ENCODE measurements around the gene CREBRF.
A peak's percentile ranks its signal among the peaks of the same experiment; 100 is the strongest.
"Not testable (repeated sequence)": the region's sequence is repeated elsewhere in the genome, so short reads cannot be mapped to it uniquely, and the experiment has no call there.

Gene CREBRF

DNA sequence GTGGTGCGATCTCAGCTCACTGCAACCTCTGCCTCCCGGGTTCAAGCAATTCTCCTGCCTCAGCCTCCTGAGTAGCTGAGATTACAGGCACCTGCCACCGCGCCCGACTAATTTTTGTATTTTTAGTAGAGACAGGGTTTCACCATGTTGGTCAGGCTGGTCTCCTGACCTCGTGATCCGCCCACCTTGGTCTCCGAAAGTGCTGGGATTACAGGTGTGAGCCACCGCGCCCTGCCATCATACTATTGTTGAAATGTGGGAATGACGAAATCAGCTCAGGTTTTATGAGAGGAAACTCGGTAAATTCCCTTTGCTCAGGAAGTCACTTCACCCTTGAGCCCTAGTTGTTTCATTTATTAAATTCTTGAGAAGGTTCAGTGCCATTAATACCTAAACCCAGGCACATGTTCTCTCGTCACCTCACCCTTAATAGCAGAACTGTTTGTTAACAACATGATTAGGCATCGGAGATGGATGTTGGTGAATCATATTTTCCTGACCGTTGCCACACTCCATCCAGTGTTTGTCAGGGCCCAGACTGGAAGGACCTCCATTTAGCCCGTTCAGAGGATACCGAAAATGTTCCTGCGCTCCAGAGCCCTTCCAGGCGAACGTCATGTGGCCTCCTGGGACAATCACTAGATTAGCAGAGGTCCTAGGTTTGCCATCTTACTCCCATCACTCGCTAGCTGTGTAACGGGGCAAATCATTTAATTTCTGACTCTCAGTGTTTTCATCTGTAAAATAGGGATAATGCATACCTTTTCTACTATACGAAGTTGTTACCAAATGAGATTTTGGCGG is 20.0 kb upstream of the CREBRF start:
- no peak for DNase-seq

DNA sequence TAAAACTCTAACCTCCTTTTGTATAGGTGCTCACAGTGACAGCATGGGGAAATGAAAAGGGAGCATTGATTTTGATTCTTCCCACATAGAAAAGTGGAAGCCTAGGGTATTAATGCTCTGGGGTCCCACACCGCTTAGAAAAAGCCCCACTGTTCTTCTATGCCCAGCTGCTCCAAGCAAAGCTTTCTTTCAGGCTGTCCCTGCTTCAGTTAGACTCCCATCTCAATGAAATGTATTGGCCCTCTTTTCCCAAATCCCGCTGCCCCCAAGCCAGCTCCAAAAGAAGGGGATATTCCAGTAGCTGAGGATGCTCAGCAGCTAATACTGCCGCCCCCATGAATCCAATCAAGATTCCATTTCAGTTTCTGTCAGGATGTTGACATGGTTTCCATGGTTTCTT is 17.0 kb upstream of the CREBRF start:
- no peak for DNase-seq

DNA sequence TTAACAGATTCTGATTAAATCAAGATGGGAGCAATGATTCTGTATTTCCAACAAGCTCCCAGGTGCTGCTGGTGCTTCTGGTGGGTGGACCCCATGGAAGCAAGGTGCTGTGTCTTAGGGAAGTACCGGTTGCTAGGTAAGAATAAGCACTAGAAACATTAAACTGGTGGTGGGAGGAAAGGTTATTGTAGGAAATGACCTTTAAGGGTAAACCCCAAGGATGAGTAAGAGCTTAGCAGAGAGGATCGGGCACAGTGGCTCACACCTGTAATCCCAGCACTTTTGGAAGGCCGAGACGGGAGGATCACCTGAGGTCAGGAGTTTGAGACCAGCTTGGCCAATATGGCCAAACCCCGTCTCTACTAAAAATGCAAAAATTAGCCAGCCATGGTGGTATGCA is 16.2 kb upstream of the CREBRF start:
- no peak for DNase-seq

DNA sequence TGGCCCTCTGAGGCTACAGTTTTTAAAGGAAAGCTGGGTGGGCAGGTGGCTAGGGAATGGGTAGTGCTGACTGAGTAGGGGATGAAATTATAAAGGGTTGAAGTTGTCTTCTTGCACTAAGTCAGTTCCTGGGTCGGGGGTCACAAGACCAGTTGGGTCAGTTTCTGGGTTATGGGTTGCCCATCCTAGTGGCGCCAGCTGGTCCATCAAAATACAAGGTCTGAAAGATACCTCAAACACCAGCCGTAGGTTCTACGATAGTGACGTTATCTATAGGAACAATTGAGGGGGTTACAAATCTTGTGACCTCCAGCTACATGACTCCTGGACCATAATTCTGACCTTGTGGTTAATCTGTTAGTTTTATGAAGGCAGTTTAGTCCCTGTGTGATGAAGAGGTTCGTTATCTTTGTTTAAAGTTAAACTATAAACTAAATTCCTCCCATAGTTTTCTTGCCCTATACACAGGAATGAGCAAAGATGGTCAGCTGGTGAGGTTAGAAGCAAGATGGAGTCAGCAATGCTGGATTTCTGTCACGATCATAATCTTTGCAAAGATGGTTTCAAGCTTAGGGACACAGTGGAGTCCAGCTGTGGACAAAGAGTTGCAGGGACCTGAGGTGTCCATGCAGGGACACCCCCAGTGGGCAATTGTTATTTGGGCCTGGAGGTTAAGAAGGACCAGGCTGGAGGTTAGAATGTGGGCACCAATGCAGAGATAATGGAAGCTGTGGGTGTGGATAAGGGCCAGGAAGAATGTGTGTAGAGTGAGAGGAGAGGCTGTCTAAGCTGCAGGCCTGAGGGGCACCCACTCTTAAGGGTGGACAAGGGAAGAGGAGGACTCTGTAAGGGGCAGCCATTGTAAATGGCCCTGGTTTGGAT is 14.0 kb upstream of the CREBRF start:
- no peak for DNase-seq

DNA sequence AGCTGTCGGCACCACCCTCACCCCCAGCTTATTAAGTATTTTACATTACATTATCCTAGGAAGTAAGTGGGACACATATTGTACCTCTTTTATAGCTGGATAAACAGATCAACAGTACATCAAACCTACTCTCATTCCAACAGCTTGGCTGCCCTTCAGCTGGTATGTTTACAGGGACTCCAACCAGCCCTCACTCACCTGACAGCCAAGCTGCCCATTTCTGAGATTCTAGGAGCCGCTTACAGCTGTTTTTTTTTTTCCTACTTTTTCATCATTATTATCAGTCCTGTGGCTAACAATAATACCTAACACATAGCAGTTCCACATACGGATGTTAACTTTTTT is 13.4 kb upstream of the CREBRF start:
- no peak for DNase-seq

DNA sequence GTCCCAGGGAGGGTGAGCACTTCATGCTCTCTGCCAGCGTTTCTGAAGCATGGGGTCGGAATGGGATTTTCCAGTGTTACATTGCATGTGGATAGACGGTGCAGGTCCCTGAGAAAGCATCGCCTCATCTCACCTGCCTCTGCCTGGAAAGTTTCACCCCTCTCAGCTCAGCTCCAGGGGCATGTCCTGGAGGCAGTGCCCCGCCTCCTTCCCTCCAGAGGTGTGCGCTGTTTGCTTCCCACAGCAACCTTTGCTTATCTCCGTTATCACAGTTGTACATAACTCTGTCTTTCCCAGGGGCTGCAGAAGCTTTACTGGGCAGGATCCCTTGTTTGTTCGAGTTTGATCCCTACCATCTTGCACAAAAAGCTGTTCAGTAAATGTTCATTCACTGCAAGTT is 10.7 kb upstream of the CREBRF start:
- no peak for DNase-seq

DNA sequence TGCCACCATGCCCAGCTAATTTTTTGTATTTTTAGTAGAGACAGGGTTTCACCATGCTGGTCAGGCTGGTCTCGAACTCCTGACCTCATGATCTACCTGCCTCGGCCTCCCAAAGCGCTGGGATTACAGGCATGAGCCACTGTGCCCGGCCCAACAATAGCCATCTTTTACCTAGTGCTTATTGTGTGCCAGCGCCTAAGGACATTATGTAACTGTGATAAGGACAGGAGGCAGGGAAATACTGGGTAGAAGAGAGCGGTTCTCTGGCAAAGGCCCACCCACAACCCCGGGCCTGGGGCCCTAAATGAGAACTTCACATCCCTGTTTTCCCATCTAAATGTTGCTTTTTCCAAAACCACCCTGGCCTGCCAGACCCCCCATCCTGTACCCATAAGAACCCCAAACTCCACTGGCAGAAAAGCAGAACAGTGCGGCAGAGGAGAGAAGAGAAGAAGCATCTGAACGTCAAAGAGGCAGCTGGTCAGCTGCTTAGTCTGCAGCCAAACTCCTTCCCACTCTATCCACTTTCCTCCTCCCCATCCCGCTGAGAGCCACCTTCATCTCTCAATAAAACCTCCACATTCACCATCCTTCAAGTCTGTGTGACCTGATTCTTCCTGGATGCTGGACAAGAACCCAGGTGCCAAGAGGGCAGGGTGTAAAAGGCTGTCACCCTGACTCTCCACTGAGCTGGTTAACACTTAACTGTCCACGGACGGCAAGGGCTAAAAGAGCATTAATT is 8.9 kb upstream of the CREBRF start:
- DNase-seq: not testable (repeated sequence)

DNA sequence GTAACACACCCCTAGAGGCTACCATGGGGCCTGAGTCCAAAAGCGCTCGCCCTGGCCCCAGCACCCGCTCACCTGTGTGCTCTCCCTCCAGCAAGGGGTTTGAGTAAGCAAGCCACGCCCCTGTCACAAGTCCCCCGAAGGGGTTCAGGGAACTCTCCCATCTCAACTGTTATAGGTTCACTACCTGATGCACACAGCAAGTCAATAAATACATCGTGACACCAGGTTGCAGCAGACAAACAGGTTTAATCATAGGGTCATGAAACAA is 8.4 kb upstream of the CREBRF start:
- DNase-seq: no peak

DNA sequence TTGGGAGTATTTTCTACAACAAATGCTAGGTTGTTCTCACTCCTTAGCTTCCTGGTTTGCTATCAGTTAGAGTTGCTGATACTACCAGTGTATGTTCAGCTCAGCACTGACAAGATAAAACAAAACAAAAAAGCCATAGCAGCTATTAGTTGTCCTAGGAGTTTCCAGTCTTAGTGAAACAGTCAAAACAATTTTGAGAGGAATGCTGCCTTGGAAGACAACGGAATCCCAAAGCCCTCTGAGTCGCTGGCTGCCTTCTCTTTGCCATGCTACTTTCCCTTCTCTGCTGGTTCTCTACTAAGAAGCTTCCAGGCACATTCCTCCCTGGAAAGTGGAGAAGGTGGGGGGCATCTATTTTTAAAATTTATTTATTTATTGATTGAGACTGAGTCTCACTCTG is 5.4 kb upstream of the CREBRF start:
- DNase-seq: no peak

DNA sequence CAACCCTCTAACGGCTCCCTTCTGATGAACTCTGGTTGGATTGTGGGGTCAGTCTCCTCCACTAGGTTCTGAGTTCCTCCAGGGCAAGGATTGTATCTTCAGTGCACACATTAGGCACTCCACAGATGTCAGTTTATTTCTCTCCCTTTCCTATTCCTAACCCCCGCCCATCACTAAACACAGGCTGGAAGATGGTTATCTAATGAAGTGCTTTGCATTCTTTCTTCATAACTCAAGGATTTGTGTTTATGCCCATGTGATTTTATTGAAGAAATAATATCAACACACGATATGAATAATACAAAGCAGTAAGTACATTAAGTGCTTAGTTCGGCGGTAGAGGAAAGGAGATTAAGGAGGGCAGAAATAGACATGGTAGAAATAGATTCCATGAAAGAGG is 4.4 kb upstream of the CREBRF start:
- DNase-seq: peak; percentile 42

DNA sequence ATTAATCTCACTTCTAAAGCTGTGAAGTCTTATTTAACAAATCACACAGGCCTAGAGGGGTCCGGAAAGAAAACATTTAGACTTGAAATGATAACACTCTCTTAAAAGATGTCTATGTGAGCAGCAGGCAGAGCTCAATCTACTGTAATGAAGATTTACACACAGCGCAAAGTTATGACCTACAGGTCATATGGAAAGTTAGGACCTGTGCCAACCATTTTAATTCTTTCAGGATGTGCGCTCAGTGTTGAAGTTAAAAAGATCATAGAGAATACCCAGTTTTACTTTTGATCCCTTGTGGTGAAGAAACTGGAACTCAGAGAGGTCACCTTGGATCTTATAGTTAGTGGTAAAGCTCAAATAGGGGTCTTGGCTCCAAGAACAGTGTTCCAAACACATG is 3.1 kb upstream of the CREBRF start:
- no peak for DNase-seq

DNA sequence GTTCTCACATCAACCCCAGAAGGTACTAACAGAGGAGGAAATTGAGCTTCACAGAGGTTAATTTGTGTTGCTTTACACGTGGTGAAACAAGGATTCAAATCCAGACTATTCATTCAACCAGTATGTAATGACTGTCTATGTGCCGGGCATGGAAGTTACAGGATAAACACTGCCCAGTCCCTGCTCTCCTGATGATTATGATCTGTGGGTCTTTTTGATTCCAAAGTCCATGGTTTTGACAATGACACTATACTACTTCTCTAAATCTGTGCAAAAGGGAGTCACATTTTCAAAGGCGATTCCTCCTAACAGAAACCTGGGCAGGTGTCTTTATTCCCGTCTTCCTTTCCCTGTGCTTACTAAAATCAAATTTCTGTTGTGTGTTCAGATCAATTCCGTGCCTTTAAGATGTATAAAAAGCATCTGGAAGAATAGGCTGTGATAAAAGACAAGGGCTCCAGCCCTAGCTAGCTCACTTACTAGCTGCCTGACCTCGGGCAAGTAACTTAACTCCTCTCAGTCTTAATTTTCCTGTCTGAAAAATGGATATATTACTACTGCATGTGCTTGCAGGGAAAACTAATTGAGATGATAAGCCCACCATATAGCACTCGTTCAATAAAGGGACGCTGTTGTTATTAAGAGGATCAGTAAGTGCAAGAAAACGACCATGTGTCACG is 970 bp upstream of the CREBRF start:
- no peak for DNase-seq

DNA sequence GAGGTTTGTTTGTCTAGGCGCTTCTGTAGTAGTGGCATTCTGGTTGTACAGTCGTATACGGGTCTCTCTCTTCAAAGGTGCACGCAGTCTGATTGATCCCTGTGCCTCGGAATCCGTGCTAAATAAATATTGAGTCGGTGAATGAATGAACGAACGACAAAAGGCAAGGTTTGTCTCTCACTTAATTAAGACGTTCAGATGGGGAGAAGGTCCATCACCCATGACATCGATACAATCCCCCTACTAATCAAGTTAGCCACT is 500 bp upstream of the CREBRF start:
- DNase-seq: no peak

DNA sequence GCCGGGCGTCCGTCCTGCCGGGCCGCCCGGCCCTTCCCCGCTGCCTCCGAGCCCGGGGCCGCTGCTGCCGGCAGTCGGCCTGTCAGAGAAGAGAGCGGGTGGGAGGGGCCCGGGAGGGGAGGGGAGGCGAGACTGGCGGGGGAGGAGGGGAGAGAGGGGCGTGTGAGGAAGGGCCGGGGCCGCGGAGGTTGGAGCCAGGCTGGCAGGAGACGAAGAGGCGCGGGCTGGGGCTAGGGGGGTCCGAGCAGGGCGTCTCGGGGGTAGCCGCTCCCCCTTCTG is 570 bp downstream of the CREBRF start:
- no peak for DNase-seq

DNA sequence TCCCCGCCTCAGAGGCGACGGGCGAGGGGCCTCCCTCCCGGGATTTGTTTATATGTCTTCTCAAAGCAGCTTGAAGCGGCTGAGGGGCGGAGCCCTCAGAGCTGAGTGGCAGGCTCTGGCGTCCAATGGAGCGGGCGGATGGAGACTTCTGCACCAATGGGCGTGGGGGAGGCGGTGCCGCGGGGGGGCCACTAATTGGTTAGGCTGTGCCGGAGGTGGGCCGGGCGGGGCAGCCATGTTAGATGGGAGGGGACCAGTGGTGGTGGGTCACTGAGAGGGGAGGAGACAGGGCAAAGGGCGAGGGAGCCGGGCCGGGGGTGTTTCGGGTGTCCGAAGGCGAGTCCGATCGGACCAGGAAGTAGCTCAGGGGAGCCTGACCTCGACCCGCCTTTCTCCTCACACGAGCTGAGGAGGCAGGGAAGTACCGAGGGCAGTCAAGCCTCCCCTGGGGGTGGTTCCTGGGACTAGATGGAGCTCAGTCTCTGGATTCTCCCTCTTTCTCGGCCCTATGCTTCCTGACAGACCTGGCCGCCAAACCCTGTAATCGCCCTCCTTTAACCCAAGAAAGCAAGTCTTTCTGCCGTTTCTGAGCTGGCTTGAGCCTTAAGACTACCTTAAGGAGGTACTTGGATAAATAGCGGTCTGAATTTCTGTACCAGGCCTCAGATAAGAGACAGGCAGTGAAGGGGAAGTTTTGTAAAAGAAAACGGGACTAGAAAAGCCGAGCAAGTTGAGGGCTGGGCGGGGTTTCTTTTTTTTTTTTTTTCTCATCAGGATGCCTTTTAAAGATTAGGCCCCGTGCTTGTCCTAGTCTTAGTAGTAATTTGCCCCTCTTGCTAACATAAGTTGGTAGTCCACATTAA is 1.1 kb downstream of the CREBRF start:
- peak; percentile 97 for DNase-seq

DNA sequence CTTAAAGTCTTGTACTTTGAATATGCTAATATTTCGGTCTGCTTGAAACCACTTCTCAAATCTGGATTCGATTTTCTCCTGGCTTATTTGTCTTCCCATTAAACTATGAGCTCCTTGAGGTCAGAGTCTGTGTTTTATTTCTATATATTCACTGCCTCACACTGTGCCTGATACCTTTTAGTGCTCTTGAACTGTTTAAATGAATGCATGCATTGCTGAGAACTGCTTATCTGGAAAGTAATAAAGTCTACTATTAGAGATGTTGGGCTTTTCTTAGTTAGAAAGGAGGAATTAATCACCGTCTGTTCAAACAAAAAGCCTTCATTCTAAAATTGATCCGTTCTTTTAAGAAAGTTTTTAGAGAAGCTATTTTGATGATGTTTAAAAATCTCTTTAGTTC is 6.0 kb downstream of the CREBRF start:
- DNase-seq: no peak

DNA sequence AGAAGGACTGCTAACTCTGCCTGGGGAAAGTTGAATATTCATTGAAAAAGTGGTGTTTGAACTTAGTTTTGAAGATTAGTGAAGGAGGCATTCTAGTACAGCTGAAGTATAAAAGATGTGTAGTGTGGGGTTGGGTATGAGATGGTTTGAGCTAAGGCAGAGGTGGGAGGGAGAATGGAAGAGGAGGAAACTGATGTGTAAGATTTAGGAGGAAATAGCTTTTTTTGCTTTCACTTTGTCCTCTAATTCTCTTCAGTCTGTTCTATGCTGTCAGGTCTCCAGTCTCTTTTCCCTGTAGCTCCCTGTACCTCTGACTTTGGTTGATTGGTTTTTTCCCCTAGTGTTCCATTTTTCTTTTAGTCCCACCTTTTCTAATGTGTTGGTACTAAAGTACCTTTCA is 9.0 kb downstream of the CREBRF start:
- no peak for DNase-seq

DNA sequence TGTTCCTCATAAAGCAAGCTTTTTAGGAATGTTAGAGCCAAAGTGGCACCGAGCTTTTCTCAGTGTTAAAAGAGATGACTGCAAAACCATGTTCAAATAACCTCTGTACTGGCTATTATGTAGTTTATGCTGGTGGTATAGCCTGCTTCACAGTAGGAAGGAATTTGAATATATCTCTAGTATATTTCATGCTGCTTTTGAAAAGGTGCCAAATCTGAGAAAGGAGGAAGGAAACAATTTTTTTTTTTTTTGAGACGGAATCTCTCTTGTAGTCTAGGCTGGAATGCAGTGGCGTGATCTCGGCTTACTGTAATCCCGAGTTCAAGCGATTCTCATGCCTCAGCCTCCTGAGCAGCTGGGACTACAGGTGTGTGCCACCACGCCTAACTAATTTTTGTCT is 13.5 kb downstream of the CREBRF start:
- DNase-seq: no peak

DNA sequence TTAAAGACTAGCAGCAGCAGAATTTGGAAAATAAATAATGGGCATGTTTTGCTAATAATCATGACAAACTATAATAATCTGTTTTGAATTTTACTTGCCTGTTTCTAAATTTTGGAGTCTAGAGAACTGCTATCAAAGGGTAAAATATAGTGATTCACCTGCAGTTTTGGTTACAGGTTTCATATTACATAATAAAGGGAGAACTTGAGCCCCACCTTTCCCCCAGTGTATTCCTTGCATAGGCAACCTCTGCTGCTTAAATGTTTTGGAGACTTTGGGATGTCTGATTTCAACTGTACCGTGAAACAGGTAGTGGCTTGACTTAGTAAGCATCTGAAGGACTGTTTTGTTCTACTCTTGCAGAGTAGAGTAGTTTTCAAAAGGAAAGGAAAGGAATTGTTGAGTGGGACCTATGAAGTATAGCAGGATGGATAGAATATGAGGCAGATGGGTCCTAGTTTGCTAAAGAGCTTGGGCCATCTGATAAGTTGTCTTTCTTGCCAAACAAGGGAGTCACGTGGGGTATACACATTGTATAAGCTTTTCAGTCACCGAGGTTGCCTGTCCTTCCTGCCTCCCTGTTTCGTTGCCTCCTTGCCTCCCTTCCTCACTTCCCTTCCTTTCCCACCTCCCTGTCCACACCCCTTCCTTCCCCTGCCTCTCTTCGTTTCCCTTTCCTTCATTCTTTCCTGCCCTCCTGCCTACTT is 19.1 kb downstream of the CREBRF start:
- DNase-seq: no peak

DNA sequence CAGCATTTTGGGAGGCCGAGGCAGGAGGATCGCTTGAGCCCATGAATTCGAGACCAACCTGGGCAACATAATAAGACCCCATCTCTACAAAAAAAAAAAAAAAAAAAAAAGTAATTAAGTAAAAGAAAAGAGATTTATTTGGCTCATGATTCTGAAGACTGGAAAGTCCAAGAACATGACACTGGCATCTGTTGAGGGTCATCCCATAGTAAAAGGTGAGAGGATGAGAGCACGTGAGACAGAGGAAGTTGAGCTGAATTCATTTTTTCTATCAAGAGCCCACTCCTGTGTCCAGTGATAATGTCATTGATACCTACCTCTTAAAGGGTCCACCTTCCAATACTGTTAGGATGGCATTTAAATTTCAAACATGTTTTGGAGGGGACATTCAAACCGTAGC is 19.8 kb downstream of the CREBRF start:
- no peak for DNase-seq

DNA sequence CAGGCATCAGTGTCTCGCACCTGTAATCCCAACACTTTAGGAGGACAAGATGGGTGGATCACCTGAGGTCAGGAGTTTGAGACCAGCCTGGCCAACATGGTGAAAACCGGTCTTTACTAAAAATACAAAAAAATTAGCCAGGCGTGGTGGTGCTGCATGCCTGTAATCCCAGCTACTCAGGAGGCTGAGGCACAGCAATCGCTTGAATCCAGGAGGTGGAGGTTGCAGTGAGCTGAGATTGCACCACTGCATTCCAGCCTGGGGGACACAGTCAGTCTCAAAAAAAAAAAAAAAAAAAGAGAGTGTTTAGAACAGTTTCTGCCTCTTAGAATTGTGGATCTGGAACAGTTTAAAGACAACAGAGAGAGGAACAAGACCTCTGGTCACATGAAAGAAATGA is 20.3 kb downstream of the CREBRF start:
- DNase-seq: not testable (repeated sequence)

DNA sequence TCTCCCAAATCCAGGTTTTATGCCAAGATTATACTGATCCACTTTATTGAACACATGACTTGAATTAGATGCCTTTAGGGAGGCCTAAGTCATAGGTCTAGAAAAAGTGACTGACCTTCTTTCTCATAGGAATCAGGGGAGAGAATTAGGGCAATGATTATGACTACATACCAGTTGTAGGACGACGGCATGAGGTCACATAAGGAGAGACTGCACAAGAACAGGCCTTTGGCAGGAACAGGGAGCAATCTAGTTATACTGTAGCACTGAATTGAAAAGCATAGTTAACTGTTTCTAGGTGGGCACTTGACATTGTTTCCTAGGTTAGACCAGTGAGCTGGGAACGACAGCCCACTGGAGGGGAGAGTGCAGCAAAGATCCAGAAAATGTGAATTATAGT is 22.7 kb downstream of the CREBRF start:
- no peak for DNase-seq

All from NCI-H226 (cell line).